Measurements from ENCODE around the gene YES1.

DNA sequence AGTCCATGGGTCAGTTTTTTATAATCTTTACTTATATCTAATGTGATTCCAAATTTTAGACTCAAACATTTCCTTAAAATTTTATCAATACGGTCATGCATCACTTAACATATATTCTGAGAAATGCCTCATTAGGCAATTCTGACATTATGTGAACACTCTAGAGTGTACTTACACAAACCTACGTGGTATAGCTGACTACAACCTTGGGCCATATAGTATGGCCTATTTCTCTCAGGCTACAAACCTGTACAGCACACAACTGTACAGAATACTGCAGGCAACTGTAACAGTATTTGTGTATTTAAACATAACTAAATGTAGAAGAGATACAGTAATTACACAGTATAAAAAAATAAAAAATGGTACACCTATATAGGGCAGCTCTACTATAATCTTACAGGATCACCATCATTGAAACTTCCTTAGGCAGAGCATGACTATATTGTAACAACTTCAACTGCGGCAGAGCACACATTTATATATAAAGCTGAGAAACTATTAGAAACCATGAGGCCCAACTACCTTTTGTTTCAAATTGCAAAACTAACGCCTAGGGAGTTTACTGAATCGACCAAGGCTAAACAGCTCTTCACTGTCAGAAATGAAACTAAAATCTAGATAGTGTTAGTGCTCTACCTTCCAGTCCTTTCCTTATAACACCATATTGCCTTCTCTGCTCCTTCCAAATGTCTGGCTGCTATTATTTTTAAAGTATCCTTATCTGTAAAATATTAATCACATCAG lies 6.9 kb downstream of the YES1 start:
- TF ChIP-seq GABPA (IDR thresholded peaks at IDR 0.05; ENCODE audit: low read depth) (no peak), POLR2AphosphoS5 (IDR thresholded peaks at IDR 0.05; ENCODE audit: low read depth) (no peak)
- TF ChIP-seq, protein P1, sequence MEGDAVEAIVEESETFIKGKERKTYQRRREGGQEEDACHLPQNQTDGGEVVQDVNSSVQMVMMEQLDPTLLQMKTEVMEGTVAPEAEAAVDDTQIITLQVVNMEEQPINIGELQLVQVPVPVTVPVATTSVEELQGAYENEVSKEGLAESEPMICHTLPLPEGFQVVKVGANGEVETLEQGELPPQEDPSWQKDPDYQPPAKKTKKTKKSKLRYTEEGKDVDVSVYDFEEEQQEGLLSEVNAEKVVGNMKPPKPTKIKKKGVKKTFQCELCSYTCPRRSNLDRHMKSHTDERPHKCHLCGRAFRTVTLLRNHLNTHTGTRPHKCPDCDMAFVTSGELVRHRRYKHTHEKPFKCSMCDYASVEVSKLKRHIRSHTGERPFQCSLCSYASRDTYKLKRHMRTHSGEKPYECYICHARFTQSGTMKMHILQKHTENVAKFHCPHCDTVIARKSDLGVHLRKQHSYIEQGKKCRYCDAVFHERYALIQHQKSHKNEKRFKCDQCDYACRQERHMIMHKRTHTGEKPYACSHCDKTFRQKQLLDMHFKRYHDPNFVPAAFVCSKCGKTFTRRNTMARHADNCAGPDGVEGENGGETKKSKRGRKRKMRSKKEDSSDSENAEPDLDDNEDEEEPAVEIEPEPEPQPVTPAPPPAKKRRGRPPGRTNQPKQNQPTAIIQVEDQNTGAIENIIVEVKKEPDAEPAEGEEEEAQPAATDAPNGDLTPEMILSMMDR (IDR thresholded peaks at IDR 0.05; ENCODE audit: insufficient read depth, low read length), result no peak
- TF ChIP-seq, protein P2, sequence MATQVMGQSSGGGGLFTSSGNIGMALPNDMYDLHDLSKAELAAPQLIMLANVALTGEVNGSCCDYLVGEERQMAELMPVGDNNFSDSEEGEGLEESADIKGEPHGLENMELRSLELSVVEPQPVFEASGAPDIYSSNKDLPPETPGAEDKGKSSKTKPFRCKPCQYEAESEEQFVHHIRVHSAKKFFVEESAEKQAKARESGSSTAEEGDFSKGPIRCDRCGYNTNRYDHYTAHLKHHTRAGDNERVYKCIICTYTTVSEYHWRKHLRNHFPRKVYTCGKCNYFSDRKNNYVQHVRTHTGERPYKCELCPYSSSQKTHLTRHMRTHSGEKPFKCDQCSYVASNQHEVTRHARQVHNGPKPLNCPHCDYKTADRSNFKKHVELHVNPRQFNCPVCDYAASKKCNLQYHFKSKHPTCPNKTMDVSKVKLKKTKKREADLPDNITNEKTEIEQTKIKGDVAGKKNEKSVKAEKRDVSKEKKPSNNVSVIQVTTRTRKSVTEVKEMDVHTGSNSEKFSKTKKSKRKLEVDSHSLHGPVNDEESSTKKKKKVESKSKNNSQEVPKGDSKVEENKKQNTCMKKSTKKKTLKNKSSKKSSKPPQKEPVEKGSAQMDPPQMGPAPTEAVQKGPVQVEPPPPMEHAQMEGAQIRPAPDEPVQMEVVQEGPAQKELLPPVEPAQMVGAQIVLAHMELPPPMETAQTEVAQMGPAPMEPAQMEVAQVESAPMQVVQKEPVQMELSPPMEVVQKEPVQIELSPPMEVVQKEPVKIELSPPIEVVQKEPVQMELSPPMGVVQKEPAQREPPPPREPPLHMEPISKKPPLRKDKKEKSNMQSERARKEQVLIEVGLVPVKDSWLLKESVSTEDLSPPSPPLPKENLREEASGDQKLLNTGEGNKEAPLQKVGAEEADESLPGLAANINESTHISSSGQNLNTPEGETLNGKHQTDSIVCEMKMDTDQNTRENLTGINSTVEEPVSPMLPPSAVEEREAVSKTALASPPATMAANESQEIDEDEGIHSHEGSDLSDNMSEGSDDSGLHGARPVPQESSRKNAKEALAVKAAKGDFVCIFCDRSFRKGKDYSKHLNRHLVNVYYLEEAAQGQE (IDR thresholded peaks at IDR 0.05; ENCODE audit: insufficient replicate concordance, low read depth), result no peak
